Osteoblast (primary cell): ENCODE data around the gene TPD52L2. TPM values are rescaled to one million over a fixed set of nuclear protein-coding genes. Genes with fewer than 3 reads are reported as not detected.
"Not testable (repeated sequence)": the region's sequence is repeated elsewhere in the genome, so short reads cannot be mapped to it uniquely, and the experiment has no call there.

Experiments
- DNase-seq: peaks from one replicate; pipeline ENCODE4 v3.0.0; 2011; ENCODE audit warnings: low spot score, mixed read lengths; ENCODE audit not compliant: insufficient read length; ENCODE audit errors: missing footprints
- H2AFZ ChIP-seq: 2 replicates; pipeline ENCODE4 v1.6.0; 2011; ENCODE audit warnings: mild to moderate bottlenecking, low read length
- H3K27ac ChIP-seq: 2 replicates; pipeline ENCODE4 v1.5.1; 2011; ENCODE audit warnings: mild to moderate bottlenecking, low read depth, low read length, moderate library complexity
- H3K27me3 ChIP-seq: 2 replicates; pipeline ENCODE4 v1.6.0; 2012; ENCODE audit warnings: mild to moderate bottlenecking, control low read depth, inconsistent platforms, low read length, moderate library complexity; ENCODE audit not compliant: insufficient read depth
- H3K36me3 ChIP-seq: 2 replicates; pipeline ENCODE4 v1.5.1; 2011; ENCODE audit warnings: mild to moderate bottlenecking, low read length, control low read depth, moderate library complexity; ENCODE audit not compliant: insufficient read depth
- H3K4me1 ChIP-seq: 2 replicates; pipeline ENCODE4 v1.5.1; 2011; ENCODE audit warnings: mild to moderate bottlenecking, low read length, control low read depth, moderate library complexity; ENCODE audit not compliant: insufficient read depth
- H3K4me2 ChIP-seq: 2 replicates; pipeline ENCODE4 v1.6.0; 2011; ENCODE audit warnings: mild to moderate bottlenecking, low read length; ENCODE audit not compliant: insufficient read depth
- H3K4me3 ChIP-seq: fragments of 200-600 bp; sonication (generic); 3 replicates; pipeline ENCODE4 v1.5.1; 2012; ENCODE audit warnings: mild to moderate bottlenecking, low read length, inconsistent platforms; ENCODE audit not compliant: insufficient read depth
- H3K79me2 ChIP-seq: 2 replicates; pipeline ENCODE4 v1.6.0; 2012; ENCODE audit warnings: mild to moderate bottlenecking, low read length, control low read depth, inconsistent platforms; ENCODE audit not compliant: insufficient read depth
- H3K9me3 ChIP-seq: 2 replicates; pipeline ENCODE4 v1.5.1; 2011; ENCODE audit warnings: low read depth, low read length, control low read depth
- H4K20me1 ChIP-seq: 2 replicates; pipeline ENCODE4 v1.6.0; 2012; ENCODE audit warnings: mild to moderate bottlenecking, low read length, control low read depth; ENCODE audit not compliant: insufficient read depth
- total RNA-seq: library from RNA; depleted of rRNA; stranded (reverse); fragments of >200 nt; gene quantifications from 2 replicates; pipeline ENCODE4 v1.2.3, GENCODE V29; 2012
- TF ChIP-seq, protein P1 (sequence below): IDR thresholded peaks from 2 replicates; pipeline ENCODE4 v1.5.1; 2011; ENCODE audit warnings: mild to moderate bottlenecking, low read depth, low read length, moderate library complexity; ENCODE audit errors: extremely low read depth

Gene TPD52L2
- total RNA-seq, 1 donor, result 115 TPM

DNA sequence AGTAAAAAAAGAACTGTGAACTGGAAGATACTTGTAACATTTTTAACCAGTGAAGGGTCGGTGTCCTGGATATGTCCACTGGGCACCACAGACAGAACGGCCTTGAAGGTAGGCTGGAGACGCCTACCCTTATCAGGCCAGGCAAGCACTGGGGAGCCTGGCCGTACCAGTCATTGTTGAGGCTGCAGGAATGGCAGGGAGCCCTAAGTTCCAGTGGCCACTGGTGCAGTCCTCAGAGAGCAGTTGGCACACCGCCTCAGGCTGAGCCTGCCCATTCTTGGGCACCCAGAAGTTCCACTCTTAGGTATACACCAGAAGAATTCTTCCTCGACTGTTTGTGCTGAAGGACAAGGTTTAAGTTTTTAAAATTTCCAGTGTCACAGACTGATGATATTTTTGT, 50.4 kb downstream of the TPD52L2 start:
- Histone ChIP-seq H3K4me2 (no peak overlapping the region), H3K27me3 (no peaks in the 10 kb centered on the region), H3K27ac (no peak overlapping the region), H3K4me3 (no peak overlapping the region), H3K36me3 (peaks cover 2% of the 10 kb centered on the region), H3K4me1 (peaks cover 7% of the 10 kb centered on the region), H2AFZ (no peak overlapping the region), H3K9me3 (no peaks in the 10 kb centered on the region), H3K79me2 (peaks cover 92% of the 10 kb centered on the region), H4K20me1 (peaks cover 58% of the 10 kb centered on the region)
- TF ChIP-seq, protein P1, sequence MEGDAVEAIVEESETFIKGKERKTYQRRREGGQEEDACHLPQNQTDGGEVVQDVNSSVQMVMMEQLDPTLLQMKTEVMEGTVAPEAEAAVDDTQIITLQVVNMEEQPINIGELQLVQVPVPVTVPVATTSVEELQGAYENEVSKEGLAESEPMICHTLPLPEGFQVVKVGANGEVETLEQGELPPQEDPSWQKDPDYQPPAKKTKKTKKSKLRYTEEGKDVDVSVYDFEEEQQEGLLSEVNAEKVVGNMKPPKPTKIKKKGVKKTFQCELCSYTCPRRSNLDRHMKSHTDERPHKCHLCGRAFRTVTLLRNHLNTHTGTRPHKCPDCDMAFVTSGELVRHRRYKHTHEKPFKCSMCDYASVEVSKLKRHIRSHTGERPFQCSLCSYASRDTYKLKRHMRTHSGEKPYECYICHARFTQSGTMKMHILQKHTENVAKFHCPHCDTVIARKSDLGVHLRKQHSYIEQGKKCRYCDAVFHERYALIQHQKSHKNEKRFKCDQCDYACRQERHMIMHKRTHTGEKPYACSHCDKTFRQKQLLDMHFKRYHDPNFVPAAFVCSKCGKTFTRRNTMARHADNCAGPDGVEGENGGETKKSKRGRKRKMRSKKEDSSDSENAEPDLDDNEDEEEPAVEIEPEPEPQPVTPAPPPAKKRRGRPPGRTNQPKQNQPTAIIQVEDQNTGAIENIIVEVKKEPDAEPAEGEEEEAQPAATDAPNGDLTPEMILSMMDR, result no peak
- DNase-seq, result peak; percentile 49

DNA sequence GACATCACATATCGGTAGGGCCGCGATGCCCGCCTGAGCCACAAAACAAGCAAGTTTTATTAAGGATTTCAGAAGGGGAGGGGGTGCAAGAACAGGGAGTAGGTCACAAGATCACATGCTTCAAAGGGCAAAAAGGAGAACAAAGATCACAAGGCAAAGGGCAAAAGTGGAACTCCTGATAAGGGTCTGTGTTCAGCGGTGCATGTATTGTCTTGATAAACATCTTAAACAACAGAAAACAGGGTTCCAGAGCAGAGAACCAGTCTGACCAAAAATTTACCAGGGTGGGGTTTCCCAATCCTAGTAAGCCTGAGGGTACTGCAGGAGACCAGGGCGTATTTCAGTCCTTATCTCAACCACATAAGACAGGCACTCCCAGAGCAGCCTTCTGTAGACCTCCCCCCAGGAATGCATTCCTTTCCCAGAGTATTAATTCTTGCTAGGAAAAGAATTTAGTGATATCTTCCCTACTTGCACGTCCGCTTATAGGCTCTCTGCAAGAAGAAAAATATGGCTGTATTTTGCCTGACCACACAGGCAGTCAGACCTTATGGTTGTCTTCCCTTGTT, 51.4 kb downstream of the TPD52L2 start:
- not testable (repeated sequence) for DNase-seq, H3K27ac ChIP-seq

DNA sequence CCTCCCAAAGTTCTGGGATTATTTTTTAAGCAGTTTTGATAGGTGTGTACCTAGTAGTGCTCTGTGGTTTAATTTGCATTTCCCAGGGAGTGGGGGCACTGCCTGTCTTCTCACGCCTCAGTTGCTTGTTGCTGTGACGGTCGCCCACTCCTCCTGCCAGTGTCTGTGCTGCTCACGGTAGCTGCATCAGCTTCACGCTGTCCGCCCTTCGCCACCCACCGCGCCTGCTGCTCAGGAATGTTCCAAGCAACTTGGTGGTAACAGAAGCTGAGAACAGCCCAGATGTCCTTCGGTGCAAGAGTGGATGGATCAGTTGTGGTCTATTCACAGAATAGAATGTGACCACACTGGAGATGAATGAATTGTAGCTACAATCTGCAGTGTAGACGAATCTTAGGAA, 52.7 kb downstream of the TPD52L2 start:
- Histone ChIP-seq H3K4me3 (no peak overlapping the region), H3K9me3 (no peaks in the 10 kb centered on the region), H3K27ac (no peak overlapping the region), H3K4me1 (no peaks in the 10 kb centered on the region), H3K27me3 (no peaks in the 10 kb centered on the region), H2AFZ (no peak overlapping the region), H4K20me1 (peaks cover 42% of the 10 kb centered on the region), H3K4me2 (no peak overlapping the region), H3K36me3 (peaks cover 5% of the 10 kb centered on the region), H3K79me2 (peaks cover 90% of the 10 kb centered on the region)
- DNase-seq, result peak; percentile 38
- TF ChIP-seq, protein P1, result no peak

More for the DNA sequence above, 51.4 kb downstream of the TPD52L2 start:
- not testable (repeated sequence) for H2AFZ ChIP-seq, H3K36me3 ChIP-seq, H3K4me1 ChIP-seq, H3K4me2 ChIP-seq, H3K4me3 ChIP-seq, H3K27me3 ChIP-seq, H3K9me3 ChIP-seq
- Histone ChIP-seq H3K79me2 (peaks cover 90% of the 10 kb centered on the region), H4K20me1 (peaks cover 48% of the 10 kb centered on the region)

DNA sequence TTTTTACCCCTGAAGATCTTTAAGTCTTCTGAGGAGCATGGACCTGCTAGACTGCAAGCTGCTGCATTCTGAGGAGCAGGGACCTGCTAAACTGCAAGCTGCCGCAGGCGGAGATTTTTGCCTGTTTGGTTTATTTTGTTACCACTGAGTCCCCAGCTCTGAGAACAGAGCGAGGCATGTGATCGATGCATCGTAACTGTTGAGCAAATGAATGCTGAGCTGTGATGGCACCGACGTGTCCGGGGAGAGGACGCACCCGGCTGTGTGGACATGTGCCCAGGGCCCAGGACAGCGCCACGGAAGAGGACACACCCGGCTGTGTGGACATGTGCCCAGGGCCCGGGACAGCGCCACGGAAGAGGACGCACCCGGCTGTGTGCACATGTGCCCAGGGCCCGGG, 54.1 kb downstream of the TPD52L2 start:
- DNase-seq, result no peak
- peaks cover 2% of the 10 kb centered on the region for H3K36me3 ChIP-seq
- H3K4me1 ChIP-seq, result no peaks in the 10 kb centered on the region
- TF ChIP-seq, protein P1, result no peak
- H4K20me1 ChIP-seq, result peaks cover 38% of the 10 kb centered on the region
- H3K4me2 ChIP-seq, result no peak overlapping the region
- no peak overlapping the region for H3K27ac ChIP-seq
- H3K27me3 ChIP-seq, result no peaks in the 10 kb centered on the region
- peaks cover 90% of the 10 kb centered on the region for H3K79me2 ChIP-seq
- no peak overlapping the region for H3K4me3 ChIP-seq
- no peak overlapping the region for H2AFZ ChIP-seq
- H3K9me3 ChIP-seq, result no peaks in the 10 kb centered on the region
